ENCODE results near the gene ITSN1.
"Not testable (repeated sequence)": the region's sequence is repeated elsewhere in the genome, so short reads cannot be mapped to it uniquely, and the experiment has no call there.

Gene ITSN1

GRCh38 chr21:33867868-33868267, 225.6 kb downstream of the ITSN1 start:
- not testable (repeated sequence) for DNase-seq

GRCh38 chr21:33869873-33870272, 227.6 kb downstream of the ITSN1 start:
- DNase-seq: no peak

- no peak for DNase-seq
Measured at GRCh38 chr21:33870768-33871167, 228.5 kb downstream of the ITSN1 start.

GRCh38 chr21:33871171-33871570, 228.9 kb downstream of the ITSN1 start:
- no peak for DNase-seq

GRCh38 chr21:33872881-33873515, 230.7 kb downstream of the ITSN1 start:
- no peak for DNase-seq

GRCh38 chr21:33874161-33874560, 231.9 kb downstream of the ITSN1 start:
- no peak for DNase-seq

GRCh38 chr21:33875026-33875695, 232.9 kb downstream of the ITSN1 start:
- no peak for DNase-seq

- DNase-seq: no peak
Measured at GRCh38 chr21:33878824-33879223, 236.5 kb downstream of the ITSN1 start.

GRCh38 chr21:33880626-33881025, 238.3 kb downstream of the ITSN1 start:
- no peak for DNase-seq

GRCh38 chr21:33881689-33882440, 239.6 kb downstream of the ITSN1 start:
- DNase-seq: no peak

- DNase-seq: no peak
Measured at GRCh38 chr21:33883118-33883517, 240.8 kb downstream of the ITSN1 start.

GRCh38 chr21:33884376-33885171, 242.3 kb downstream of the ITSN1 start:
- no peak for DNase-seq

- DNase-seq: no peak
Measured at GRCh38 chr21:33885172-33885514, 242.8 kb downstream of the ITSN1 start.

GRCh38 chr21:33886321-33886720, 244.0 kb downstream of the ITSN1 start:
- DNase-seq: no peak

- no peak for DNase-seq
Measured at GRCh38 chr21:33890187-33890586, 247.9 kb downstream of the ITSN1 start.

- DNase-seq: peak; percentile 24
Measured at GRCh38 chr21:33892853-33893252, 250.6 kb downstream of the ITSN1 start.

GRCh38 chr21:33893917-33894316, 251.6 kb downstream of the ITSN1 start:
- no peak for DNase-seq

GRCh38 chr21:33894736-33895288, 252.5 kb downstream of the ITSN1 start:
- peak; percentile 94 for DNase-seq

GRCh38 chr21:33895356-33895755, 253.1 kb downstream of the ITSN1 start:
- no peak for DNase-seq

GRCh38 chr21:33896691-33897090, 254.4 kb downstream of the ITSN1 start:
- no peak for DNase-seq

- no peak for DNase-seq
Measured at GRCh38 chr21:33897098-33897497, 254.8 kb downstream of the ITSN1 start.

- DNase-seq: no peak
Measured at GRCh38 chr21:33897739-33898138, 255.4 kb downstream of the ITSN1 start.

- DNase-seq: no peak
Measured at GRCh38 chr21:33898586-33898985, 256.3 kb downstream of the ITSN1 start.
